SK-N-SH (cell line): ENCODE data around the gene TBC1D8.

Experiments used
- EP300 ChIP-seq, 2 experiments: IDR thresholded peaks; 2 replicates each; pipeline versions ENCODE4 v1.4.0 to v1.6.1; 2012; ENCODE audit warnings: borderline replicate concordance in 1 of 2, low read depth in 1 of 2, low read length in 1 of 2
- EZH2phosphoT487 ChIP-seq: fragments of 200-600 bp; sonication (generic); IDR thresholded peaks from 2 replicates; pipeline ENCODE4 v1.6.1; 2017; ENCODE audit warnings: low read depth, mixed run types, mild to moderate bottlenecking, antibody characterized with exemption, moderate library complexity, borderline replicate concordance
- FOXJ3 ChIP-seq: sonication (generic); formaldehyde crosslinking; IDR thresholded peaks from 2 replicates; pipeline ENCODE4 v1.5.1; 2020; ENCODE audit warnings: mild to moderate bottlenecking, missing genetic modification reagents
- FOXM1 ChIP-seq: IDR thresholded peaks from 2 replicates; pipeline ENCODE4 v1.4.0; 2012; ENCODE audit warnings: low read depth, mild to moderate bottlenecking
- JUND ChIP-seq: IDR thresholded peaks from 2 replicates; pipeline ENCODE4 v1.4.0; 2012
- MAX ChIP-seq: IDR thresholded peaks from 2 replicates; pipeline ENCODE4 v1.4.0; 2012; ENCODE audit warnings: low read depth
- MXI1 ChIP-seq: IDR thresholded peaks from 2 replicates; pipeline ENCODE4 v1.6.1; 2012; ENCODE audit warnings: mild to moderate bottlenecking, low read depth, low read length, improper control_type of control experiment
- POLR2AphosphoS5 ChIP-seq: IDR thresholded peaks from 2 replicates; pipeline ENCODE4 v1.6.1; 2012; ENCODE audit warnings: low read depth, low read length
- SIN3A ChIP-seq: IDR thresholded peaks from 2 replicates; pipeline ENCODE4 v1.6.1; 2012; ENCODE audit warnings: low read depth, mild to moderate bottlenecking, low read length, moderate library complexity, borderline replicate concordance
- TCF12 ChIP-seq: IDR thresholded peaks from 2 replicates; pipeline ENCODE4 v1.4.0; 2012
- USF1 ChIP-seq: IDR thresholded peaks from 2 replicates; pipeline ENCODE4 v1.4.0; 2012; ENCODE audit warnings: low read depth, borderline replicate concordance
- YY1 ChIP-seq: IDR thresholded peaks from 2 replicates; pipeline ENCODE4 v1.4.0; 2012; ENCODE audit warnings: low read depth, mild to moderate bottlenecking
- TF ChIP-seq, protein P1 (sequence below): fragments of 200-600 bp; sonication (generic); IDR thresholded peaks from 2 replicates; pipeline ENCODE4 v1.6.1; 2017; ENCODE audit warnings: antibody characterized with exemption, mild to moderate bottlenecking, moderate library complexity
- TF ChIP-seq, protein P2 (sequence below): IDR thresholded peaks from 2 replicates; pipeline ENCODE4 v1.6.1; 2012; ENCODE audit warnings: mild to moderate bottlenecking, low read depth, low read length, moderate library complexity

- TF ChIP-seq, protein P1, sequence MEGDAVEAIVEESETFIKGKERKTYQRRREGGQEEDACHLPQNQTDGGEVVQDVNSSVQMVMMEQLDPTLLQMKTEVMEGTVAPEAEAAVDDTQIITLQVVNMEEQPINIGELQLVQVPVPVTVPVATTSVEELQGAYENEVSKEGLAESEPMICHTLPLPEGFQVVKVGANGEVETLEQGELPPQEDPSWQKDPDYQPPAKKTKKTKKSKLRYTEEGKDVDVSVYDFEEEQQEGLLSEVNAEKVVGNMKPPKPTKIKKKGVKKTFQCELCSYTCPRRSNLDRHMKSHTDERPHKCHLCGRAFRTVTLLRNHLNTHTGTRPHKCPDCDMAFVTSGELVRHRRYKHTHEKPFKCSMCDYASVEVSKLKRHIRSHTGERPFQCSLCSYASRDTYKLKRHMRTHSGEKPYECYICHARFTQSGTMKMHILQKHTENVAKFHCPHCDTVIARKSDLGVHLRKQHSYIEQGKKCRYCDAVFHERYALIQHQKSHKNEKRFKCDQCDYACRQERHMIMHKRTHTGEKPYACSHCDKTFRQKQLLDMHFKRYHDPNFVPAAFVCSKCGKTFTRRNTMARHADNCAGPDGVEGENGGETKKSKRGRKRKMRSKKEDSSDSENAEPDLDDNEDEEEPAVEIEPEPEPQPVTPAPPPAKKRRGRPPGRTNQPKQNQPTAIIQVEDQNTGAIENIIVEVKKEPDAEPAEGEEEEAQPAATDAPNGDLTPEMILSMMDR: no peak
- TF ChIP-seq, protein P2, sequence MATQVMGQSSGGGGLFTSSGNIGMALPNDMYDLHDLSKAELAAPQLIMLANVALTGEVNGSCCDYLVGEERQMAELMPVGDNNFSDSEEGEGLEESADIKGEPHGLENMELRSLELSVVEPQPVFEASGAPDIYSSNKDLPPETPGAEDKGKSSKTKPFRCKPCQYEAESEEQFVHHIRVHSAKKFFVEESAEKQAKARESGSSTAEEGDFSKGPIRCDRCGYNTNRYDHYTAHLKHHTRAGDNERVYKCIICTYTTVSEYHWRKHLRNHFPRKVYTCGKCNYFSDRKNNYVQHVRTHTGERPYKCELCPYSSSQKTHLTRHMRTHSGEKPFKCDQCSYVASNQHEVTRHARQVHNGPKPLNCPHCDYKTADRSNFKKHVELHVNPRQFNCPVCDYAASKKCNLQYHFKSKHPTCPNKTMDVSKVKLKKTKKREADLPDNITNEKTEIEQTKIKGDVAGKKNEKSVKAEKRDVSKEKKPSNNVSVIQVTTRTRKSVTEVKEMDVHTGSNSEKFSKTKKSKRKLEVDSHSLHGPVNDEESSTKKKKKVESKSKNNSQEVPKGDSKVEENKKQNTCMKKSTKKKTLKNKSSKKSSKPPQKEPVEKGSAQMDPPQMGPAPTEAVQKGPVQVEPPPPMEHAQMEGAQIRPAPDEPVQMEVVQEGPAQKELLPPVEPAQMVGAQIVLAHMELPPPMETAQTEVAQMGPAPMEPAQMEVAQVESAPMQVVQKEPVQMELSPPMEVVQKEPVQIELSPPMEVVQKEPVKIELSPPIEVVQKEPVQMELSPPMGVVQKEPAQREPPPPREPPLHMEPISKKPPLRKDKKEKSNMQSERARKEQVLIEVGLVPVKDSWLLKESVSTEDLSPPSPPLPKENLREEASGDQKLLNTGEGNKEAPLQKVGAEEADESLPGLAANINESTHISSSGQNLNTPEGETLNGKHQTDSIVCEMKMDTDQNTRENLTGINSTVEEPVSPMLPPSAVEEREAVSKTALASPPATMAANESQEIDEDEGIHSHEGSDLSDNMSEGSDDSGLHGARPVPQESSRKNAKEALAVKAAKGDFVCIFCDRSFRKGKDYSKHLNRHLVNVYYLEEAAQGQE: no peak
- TF ChIP-seq SIN3A: no peak
- TF ChIP-seq POLR2AphosphoS5: no peak
- TF ChIP-seq MAX: no peak
- TF ChIP-seq TCF12: no peak
- no peak for TF ChIP-seq EP300 (IDR thresholded peaks at IDR 0.05; ENCODE audit: borderline replicate concordance in 1 of 2, low read depth in 1 of 2, low read length in 1 of 2)
- TF ChIP-seq JUND: no peak
- TF ChIP-seq YY1: no peak
- no peak for TF ChIP-seq MXI1
- TF ChIP-seq USF1: no peak
- no peak for TF ChIP-seq FOXJ3
- TF ChIP-seq EZH2phosphoT487: no peak
- TF ChIP-seq FOXM1: no peak
These were observed 2.6 kb upstream of the TBC1D8 start for GRCh38 chr2:101153787-101154186.
